PFSK-1 (cell line): ENCODE data around the gene AIG1.

Experiments used
- FOXP2 ChIP-seq: optimal IDR thresholded peaks from 2 replicates; pipeline ENCODE3; 2011; ENCODE audit warnings: borderline replicate concordance, control low read depth, inconsistent platforms; ENCODE audit not compliant: insufficient read depth; ENCODE audit errors: extremely low read length, extremely low read depth
- POLR2AphosphoS5 ChIP-seq: IDR thresholded peaks from 2 replicates; pipeline ENCODE4 v1.6.1; 2012; ENCODE audit warnings: low read depth, mild to moderate bottlenecking, control low read depth, low read length, moderate library complexity
- REST ChIP-seq, 2 experiments: IDR thresholded peaks; 2 replicates each; pipeline versions ENCODE4 v1.6.1 to v1.8.0; 2011 to 2012; ENCODE audit warnings: low read depth in 2 of 2, low read length in 2 of 2, control low read depth in 1 of 2, inconsistent platforms in 1 of 2, mild to moderate bottlenecking in 1 of 2, moderate library complexity in 1 of 2; ENCODE audit not compliant: insufficient read depth in 1 of 2
- SIN3A ChIP-seq: IDR thresholded peaks from 2 replicates; pipeline ENCODE4 v1.6.1; 2012; ENCODE audit warnings: mild to moderate bottlenecking, low read length, moderate library complexity, borderline replicate concordance; ENCODE audit not compliant: insufficient read depth
- TAF1 ChIP-seq: IDR thresholded peaks from 2 replicates; pipeline ENCODE4 v1.6.1; 2012; ENCODE audit warnings: low read length, control low read depth, borderline replicate concordance; ENCODE audit not compliant: insufficient read depth

- TF ChIP-seq POLR2AphosphoS5, result no peak
- no peak for TF ChIP-seq SIN3A
- no peak for TF ChIP-seq REST (IDR thresholded peaks at IDR 0.05; ENCODE audit: insufficient read depth in 1 of 2, low read depth in 2 of 2, low read length in 2 of 2)
- no peak for TF ChIP-seq FOXP2
- TF ChIP-seq TAF1, result no peak
These were observed 149.7 kb downstream of the AIG1 start for GRCh38 chr6:143210420-143210819.
